ENCODE measurements around the gene MEX3A. TPM values are rescaled to one million over a fixed set of nuclear protein-coding genes. Genes with fewer than 3 reads are reported as not detected.
A peak's percentile ranks its signal among the peaks of the same experiment; 100 is the strongest.
"Not testable (repeated sequence)": the region's sequence is repeated elsewhere in the genome, so short reads cannot be mapped to it uniquely, and the experiment has no call there.

The MEX3A gene
- total RNA-seq, 2 donors from 2014 or later = 0.15 to 0.47 TPM

DNA sequence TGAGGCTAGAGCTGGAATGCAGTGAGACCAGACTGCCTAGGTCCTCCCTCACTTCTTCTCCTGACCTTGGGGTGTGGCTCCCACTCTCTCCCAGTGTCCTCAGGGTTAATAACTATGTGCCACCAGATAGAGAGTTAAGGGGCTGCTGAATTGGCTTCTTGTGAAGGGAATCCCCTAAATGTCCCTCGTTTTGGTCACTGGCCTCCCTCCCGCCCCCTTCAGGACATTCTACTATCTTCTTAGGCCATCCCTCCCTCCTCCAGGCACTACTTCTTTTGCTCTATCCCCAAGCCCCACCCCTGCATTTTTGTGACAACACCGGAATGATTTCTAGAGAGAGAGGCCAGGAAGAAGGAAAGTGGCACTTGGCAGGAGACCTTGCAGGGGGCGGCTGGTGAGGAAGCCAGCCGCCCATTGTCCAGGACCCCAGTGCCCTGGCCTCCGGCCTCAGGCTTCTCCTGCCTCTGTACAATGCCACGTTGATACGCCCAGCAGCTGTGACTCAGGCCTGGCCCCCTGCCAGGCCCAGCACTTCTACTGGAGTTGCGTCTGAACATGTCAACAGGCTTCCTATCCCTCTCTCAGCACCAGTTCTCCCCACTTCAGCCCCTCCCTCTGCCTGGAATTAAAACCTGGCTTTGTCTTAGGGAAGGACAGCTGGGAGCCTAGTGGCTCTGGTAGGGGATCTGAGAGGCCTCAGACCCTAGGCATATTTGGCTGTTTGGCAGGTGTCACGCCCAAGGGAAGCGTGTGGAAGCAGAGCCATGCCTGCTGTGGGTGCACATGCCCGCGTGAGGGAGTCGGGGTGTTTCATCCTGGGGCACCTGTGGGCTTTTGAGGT is 41.3 kb upstream of the MEX3A start:
- H3K4me3 ChIP-seq = peak overlapping the region; percentile 27 to 41
- H3K9me3 ChIP-seq = no peaks in the 10 kb centered on the region
- no peaks in the 10 kb centered on the region for H3K27me3 ChIP-seq
- DNase-seq (ENCODE audit: low spot score) = peak; percentile 100
- H3K27ac ChIP-seq = peak overlapping the region; percentile 97 to 100
- H3K4me1 ChIP-seq = peaks cover 0 to 100% of the 10 kb centered on the region in 2 donors
- no peaks in the 10 kb centered on the region for H3K36me3 ChIP-seq
- TF ChIP-seq, protein P1, sequence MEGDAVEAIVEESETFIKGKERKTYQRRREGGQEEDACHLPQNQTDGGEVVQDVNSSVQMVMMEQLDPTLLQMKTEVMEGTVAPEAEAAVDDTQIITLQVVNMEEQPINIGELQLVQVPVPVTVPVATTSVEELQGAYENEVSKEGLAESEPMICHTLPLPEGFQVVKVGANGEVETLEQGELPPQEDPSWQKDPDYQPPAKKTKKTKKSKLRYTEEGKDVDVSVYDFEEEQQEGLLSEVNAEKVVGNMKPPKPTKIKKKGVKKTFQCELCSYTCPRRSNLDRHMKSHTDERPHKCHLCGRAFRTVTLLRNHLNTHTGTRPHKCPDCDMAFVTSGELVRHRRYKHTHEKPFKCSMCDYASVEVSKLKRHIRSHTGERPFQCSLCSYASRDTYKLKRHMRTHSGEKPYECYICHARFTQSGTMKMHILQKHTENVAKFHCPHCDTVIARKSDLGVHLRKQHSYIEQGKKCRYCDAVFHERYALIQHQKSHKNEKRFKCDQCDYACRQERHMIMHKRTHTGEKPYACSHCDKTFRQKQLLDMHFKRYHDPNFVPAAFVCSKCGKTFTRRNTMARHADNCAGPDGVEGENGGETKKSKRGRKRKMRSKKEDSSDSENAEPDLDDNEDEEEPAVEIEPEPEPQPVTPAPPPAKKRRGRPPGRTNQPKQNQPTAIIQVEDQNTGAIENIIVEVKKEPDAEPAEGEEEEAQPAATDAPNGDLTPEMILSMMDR (IDR thresholded peaks at IDR 0.05) = peak in 1 of 2 donors; percentile 45

DNA sequence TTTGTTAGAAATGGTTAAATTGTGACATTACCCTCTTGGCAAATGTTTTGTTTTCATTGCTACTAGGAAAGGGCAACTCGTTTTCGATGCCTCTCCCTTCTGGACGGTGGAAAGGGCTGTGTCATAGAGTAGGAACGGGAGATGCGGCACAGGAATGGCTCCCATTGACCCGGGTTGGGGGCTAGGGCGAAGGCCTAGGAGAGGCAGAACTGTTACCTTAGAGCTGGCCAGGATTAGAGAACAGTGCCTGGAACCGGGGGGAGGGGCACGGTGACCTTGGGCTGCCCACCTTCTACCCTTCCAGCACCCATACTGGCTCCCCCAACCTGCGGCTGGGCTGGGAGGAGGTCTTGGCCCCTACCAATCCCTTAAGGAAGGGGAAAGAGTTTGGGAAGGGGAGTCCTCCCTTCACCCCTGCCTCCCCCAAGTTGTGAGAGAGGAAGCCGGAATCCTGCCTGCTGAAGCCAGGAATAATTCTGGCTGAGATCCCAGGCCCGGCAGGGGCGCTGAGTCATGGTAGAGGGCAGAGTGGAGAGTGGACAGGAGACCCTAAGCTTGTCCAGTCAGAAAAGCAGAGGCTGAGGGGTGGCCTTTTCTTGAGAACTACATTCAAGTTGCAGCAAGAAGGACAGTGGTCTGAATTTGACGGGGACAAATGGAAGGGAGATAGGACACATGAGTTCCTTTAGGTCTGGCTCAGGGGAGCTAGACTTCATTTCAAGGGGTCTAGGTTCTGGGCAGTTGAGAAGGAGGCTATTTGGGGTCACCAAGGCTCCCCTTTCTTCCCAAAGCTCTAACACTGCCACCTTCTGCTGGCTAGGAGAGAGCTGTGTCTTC is 40.5 kb upstream of the MEX3A start:
- peak overlapping the region; percentile 97 to 100 for H3K27ac ChIP-seq
- H3K4me3 ChIP-seq = peak overlapping the region; percentile 27 to 41
- no peaks in the 10 kb centered on the region for H3K27me3 ChIP-seq
- no peaks in the 10 kb centered on the region for H3K36me3 ChIP-seq
- peak; percentile 94 for DNase-seq (ENCODE audit: low spot score)
- TF ChIP-seq, protein P1 (IDR thresholded peaks at IDR 0.05) = no peak
- peaks cover 0 to 100% of the 10 kb centered on the region in 2 donors for H3K4me1 ChIP-seq
- H3K9me3 ChIP-seq = no peaks in the 10 kb centered on the region

DNA sequence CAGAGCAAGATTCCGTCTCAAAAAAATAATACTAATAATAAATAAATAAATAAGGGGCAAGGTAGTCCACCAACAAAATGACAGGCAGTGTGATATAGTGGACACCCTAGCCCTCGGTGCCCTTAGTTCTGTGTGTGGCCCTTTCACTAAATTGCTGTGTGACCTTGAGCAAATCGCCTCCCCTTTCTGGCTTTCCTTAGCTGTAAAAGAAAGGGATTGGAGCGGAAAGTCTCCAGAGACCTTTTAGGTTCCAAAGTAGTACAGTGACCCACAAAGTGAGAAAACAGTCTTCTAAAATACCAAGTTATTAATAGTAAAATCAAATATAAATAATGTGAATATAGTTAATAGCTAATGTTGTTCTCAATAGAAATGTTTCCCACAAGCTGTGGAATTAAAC is 39.8 kb upstream of the MEX3A start:
- H3K9me3 ChIP-seq = no peaks in the 10 kb centered on the region
- no peaks in the 10 kb centered on the region for H3K27me3 ChIP-seq
- peak overlapping the region; percentile 27 to 41 for H3K4me3 ChIP-seq
- H3K4me1 ChIP-seq = peaks cover 0 to 100% of the 10 kb centered on the region in 2 donors
- no peak for DNase-seq (ENCODE audit: low spot score)
- TF ChIP-seq, protein P1 (IDR thresholded peaks at IDR 0.05) = no peak
- peak overlapping the region; percentile 97 to 100 for H3K27ac ChIP-seq
- no peaks in the 10 kb centered on the region for H3K36me3 ChIP-seq

DNA sequence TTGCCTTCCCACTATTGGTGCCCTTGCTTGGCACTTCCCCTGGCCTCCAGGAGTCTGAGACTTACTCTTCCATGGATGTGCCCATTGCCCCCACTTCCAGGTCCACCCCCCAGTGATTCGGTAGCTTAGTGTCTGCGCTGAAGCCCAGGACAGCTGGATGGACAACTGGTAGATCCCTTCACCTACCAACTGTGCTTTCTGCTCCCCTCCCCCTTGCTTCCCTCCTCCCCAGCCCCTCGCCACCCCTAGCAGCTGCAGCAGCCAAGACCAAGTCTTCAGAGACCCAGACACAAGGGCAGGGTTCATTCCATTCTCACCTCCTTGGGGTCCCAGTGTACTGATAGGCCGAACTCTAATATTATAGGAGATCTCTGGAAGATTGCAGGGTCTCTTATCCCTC is 39.2 kb upstream of the MEX3A start:
- Histone ChIP-seq H3K36me3 (no peaks in the 10 kb centered on the region), H3K4me3 (peak overlapping the region; percentile 27 to 41), H3K4me1 (peaks cover 0 to 100% of the 10 kb centered on the region in 2 donors), H3K9me3 (no peaks in the 10 kb centered on the region), H3K27me3 (no peaks in the 10 kb centered on the region), H3K27ac (peak overlapping the region; percentile 97 to 100)
- no peak for DNase-seq (ENCODE audit: low spot score)
- TF ChIP-seq, protein P1 (IDR thresholded peaks at IDR 0.05) = no peak

DNA sequence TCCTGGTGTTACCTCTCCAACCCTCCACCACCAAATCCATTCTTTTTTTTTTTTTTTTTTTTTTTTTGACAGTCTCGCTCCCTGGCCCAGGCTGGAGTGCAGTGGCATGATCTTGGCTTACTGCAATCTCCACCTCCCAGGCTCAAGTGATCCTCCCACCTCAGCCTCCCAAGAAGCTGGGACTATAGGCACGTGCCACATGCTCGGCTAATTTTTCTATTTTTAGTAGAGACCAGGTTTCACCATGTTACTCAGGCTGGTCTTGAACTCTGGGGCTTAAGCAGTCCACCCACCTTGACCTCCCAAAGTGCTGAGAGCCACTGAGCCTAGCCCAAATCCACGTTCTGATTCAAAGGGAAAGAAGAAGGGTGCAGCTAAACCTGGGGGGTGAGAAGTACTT is 38.7 kb upstream of the MEX3A start:
- not testable (repeated sequence) for H3K27me3 ChIP-seq; H3K9me3 ChIP-seq; DNase-seq (ENCODE audit: low spot score); H3K36me3 ChIP-seq
- peak overlapping the region; percentile 97 to 100 for H3K27ac ChIP-seq
- peaks cover 0 to 97% of the 10 kb centered on the region in 2 donors for H3K4me1 ChIP-seq
- peak overlapping the region in 1 of 2 donors; percentile 89 for H3K4me3 ChIP-seq

DNA sequence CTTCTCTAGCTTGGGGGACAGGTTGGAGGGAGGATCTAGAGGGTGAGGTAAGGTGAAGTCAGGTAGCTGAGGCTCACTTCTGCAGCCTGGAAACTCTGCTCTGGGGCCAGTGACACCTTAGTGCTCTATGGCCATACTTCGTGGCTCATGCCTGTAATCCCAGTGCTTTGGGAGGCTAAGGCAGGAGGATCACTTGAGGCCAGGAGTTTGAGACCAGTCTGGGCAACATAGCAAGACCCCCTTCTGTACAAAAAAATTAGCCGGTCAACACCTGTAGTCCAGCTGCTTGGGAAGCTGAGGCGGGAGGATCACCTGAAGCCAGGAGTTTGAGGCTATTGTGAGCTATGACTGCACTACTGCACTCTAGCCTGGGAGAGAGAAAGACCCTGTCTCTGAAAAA is 38.1 kb upstream of the MEX3A start:
- peak overlapping the region in 1 of 2 donors; percentile 89 for H3K4me3 ChIP-seq
- peaks cover 0 to 90% of the 10 kb centered on the region in 2 donors for H3K4me1 ChIP-seq
- DNase-seq (ENCODE audit: low spot score) = no peak
- no peaks in the 10 kb centered on the region for H3K9me3 ChIP-seq
- no peaks in the 10 kb centered on the region for H3K27me3 ChIP-seq
- TF ChIP-seq, protein P1 (IDR thresholded peaks at IDR 0.05) = no peak
- H3K36me3 ChIP-seq = no peaks in the 10 kb centered on the region
- H3K27ac ChIP-seq = peak overlapping the region; percentile 97 to 100

Measured in right atrium auricular region (tissue), 2 donors.